PC-9 (cell line): ENCODE results near the gene NDUFS5. TPM values are rescaled to one million over a fixed set of nuclear protein-coding genes. Genes with fewer than 3 reads are reported as not detected.

ENCODE experiments used
- BruUV-seq: library from RNA; stranded (reverse); fragments of 400-500 nt; replicated peaks from 2 replicates; lab custom pipeline; 2021; lab: Mats Ljungman, UMichigan
- CTCF ChIA-PET: fragments of 300-600 bp; sonication (Branson Sonifier 250); formaldehyde crosslinking; loops from one replicate; lab custom pipeline; 2022; ENCODE audit warnings: antibody characterized with exemption; lab: Charles Lee
- POLR2A ChIA-PET: fragments of 300-600 bp; sonication (Branson Sonifier 250); formaldehyde crosslinking; loops from one replicate; lab custom pipeline; 2022; ENCODE audit warnings: antibody characterized with exemption; ENCODE audit not compliant: unreplicated experiment; lab: Charles Lee
- DNase-seq, 2 experiments: peaks; one replicate each; pipeline versions ENCODE4 v3.0.0 to v3.0.0-alpha.2; 2015 to 2022; ENCODE audit warnings: mixed read lengths in 1 of 2
- H2AFZ ChIP-seq: fragments of 200-600 bp; sonication (generic); 2 replicates; pipeline ENCODE4 v1.8.1; 2017; ENCODE audit warnings: antibody characterized with exemption
- H3F3A ChIP-seq: fragments of 200-600 bp; sonication (generic); 2 replicates; pipeline ENCODE4 v1.8.1; 2017; ENCODE audit warnings: antibody characterized with exemption, mild to moderate bottlenecking, low read depth; ENCODE audit not compliant: insufficient read depth
- H3K27ac ChIP-seq: fragments of 200-600 bp; sonication (generic); 2 replicates; pipeline ENCODE4 v1.6.1; 2016; ENCODE audit warnings: mixed run types
- H3K27me3 ChIP-seq: fragments of 200-600 bp; sonication (generic); 2 replicates; pipeline ENCODE4 v1.6.1; 2016; ENCODE audit warnings: low read depth, mixed run types; ENCODE audit not compliant: insufficient read depth
- H3K36me3 ChIP-seq: fragments of 200-600 bp; sonication (generic); 2 replicates; pipeline ENCODE4 v1.6.1; 2016; ENCODE audit warnings: low read depth, mixed run types
- H3K4me1 ChIP-seq: fragments of 200-600 bp; sonication (generic); replicated peaks from 2 replicates; pipeline ENCODE4 v1.6.1; 2016; ENCODE audit warnings: mixed run types; ENCODE audit not compliant: insufficient read depth
- H3K4me2 ChIP-seq: fragments of 200-600 bp; sonication (generic); 2 replicates; pipeline ENCODE4 v1.6.1; 2017; ENCODE audit warnings: mixed run types
- H3K4me3 ChIP-seq: fragments of 200-600 bp; sonication (generic); 2 replicates; pipeline ENCODE4 v1.6.1; 2016; ENCODE audit warnings: mixed run types
- H3K79me2 ChIP-seq: fragments of 200-600 bp; sonication (generic); 2 replicates; pipeline ENCODE4 v1.6.1; 2017; ENCODE audit warnings: low read depth, mixed run types
- H3K9me2 ChIP-seq: fragments of 200-600 bp; sonication (generic); 2 replicates; pipeline ENCODE4 v1.8.1; 2017; ENCODE audit warnings: mild to moderate bottlenecking; ENCODE audit not compliant: insufficient read depth
- H3K9me3 ChIP-seq: fragments of 200-600 bp; sonication (generic); 2 replicates; pipeline ENCODE4 v1.8.1; 2016; ENCODE audit warnings: low read depth; ENCODE audit not compliant: insufficient read depth
- H4K20me1 ChIP-seq: fragments of 200-600 bp; sonication (generic); 2 replicates; pipeline ENCODE4 v1.8.1; 2017; ENCODE audit not compliant: insufficient read depth
- CTCF ChIP-seq: fragments of 200-600 bp; sonication (generic); conservative IDR thresholded peaks from 2 replicates; pipeline ENCODE4 v1.6.1; 2017; ENCODE audit warnings: mixed run types, antibody characterized with exemption, mild to moderate bottlenecking, moderate library complexity
- EZH2 ChIP-seq: fragments of 200-600 bp; sonication (generic); IDR thresholded peaks from 2 replicates; pipeline ENCODE4 v1.8.0; 2017; ENCODE audit warnings: antibody characterized with exemption, low read depth
- intact Hi-C: fragments of 100-400 bp; cut with micrococcal nuclease; formaldehyde crosslinking; loops from one replicate; pipeline ENCODE4 v1.10.0; 2022; ENCODE audit not compliant: unreplicated experiment
- total RNA-seq: library from RNA; stranded (reverse); gene quantifications from 2 replicates; pipeline ENCODE4 v1.2.3, GENCODE V29; 2021

The NDUFS5 gene
- total RNA-seq, 1 experiment from 2014 or later, result 498 TPM

DNA sequence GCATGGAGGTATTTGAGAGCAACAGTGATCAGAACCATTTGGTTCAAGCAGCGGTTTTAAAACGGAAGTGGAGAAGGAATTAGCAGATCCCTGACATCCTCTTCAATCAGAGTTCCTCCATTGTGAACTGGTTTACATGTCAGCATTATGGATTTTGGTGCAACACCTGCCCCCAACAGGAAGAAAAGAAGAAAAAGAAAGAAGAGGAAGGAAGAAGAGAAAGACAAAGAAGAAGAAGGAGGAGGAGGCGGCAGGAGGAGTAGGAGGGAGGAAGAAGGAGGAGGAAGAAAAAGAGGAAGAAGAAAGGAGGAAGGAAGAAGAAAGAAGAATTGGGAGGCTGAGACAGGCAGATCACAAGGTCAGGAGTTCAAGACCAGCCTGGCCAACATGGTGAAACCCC is 17.4 kb downstream of the NDUFS5 start:
- Histone ChIP-seq H3K9me3 (no peaks in the 10 kb centered on the region), H3F3A (peaks cover 2% of the 10 kb centered on the region; the same call in 1 of the 2 replicates), H4K20me1 (no peaks in the 10 kb centered on the region), H3K27me3 (no peaks in the 10 kb centered on the region), H3K4me1 (no peaks in the 10 kb centered on the region), H3K4me3 (no peak overlapping the region), H3K36me3 (no peaks in the 10 kb centered on the region), H2AFZ (no peak overlapping the region), H3K9me2 (no peaks in the 10 kb centered on the region), H3K79me2 (no peaks in the 10 kb centered on the region), H3K27ac (no peak overlapping the region), H3K4me2 (no peak overlapping the region)
- DNase-seq, result no peak
- ChIA-PET POLR2A (no interaction called here), CTCF (no interaction called here)
- BruUV-seq, result no TSS peak
- intact Hi-C loops, result no loop called here
- TF ChIP-seq CTCF (no peak), EZH2 (no peak)

DNA sequence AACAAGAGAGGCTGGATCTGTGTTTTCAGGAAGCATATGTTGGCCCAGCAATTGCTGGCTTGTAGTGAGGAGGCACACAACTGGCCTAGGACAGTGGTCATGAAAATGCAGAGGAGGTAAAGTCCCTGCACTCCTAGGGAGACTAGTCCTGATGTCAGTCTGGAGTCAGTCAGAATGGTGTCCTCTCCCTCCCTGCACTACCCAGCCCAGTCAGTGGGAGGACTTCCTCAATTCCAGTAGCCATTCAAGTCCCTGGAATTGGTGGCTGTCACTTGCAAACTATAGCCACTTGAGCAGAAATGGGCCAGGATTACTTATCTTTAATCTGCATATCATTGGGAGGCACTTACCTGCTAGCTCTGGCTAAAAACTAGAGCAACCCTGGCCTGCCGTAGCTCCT is 18.6 kb downstream of the NDUFS5 start:
- TF ChIP-seq CTCF (no peak), EZH2 (no peak)
- Histone ChIP-seq H3K4me2 (no peak overlapping the region), H3K4me3 (no peak overlapping the region), H3K9me2 (no peaks in the 10 kb centered on the region), H3K27ac (no peak overlapping the region), H3K79me2 (no peaks in the 10 kb centered on the region), H3F3A (no peaks in the 10 kb centered on the region; the same call in 1 of the 2 replicates), H3K36me3 (no peaks in the 10 kb centered on the region), H3K4me1 (no peaks in the 10 kb centered on the region), H3K9me3 (no peaks in the 10 kb centered on the region), H2AFZ (no peak overlapping the region), H3K27me3 (no peaks in the 10 kb centered on the region), H4K20me1 (no peaks in the 10 kb centered on the region)
- DNase-seq, result no peak
- intact Hi-C loops, result no loop called here
- CTCF ChIA-PET, result no interaction called here
- no TSS peak for BruUV-seq
- POLR2A ChIA-PET, result no interaction called here

DNA sequence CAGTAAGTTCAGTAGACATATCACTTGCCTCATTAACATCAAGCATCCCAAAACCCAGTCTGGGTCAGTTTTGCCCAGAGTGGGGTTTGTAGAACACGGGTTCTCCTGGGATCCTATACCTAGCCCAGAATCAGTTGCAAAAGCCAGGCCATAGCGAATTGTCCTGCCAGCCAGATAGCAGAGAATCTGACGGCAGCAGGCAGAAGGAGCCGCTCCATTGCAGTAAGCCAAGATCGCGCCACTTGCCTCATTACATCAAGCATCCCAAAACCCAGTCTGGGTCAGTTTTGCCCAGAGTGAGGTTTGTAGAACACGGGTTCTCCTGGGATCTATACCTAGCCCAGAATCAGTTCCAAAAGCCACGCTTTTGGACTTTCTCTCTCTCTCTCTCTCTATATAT is 19.1 kb downstream of the NDUFS5 start:
- Histone ChIP-seq H2AFZ (no peak overlapping the region), H3K4me1 (no peaks in the 10 kb centered on the region), H3K79me2 (no peaks in the 10 kb centered on the region), H3K36me3 (no peaks in the 10 kb centered on the region), H3K4me3 (no peak overlapping the region), H3K9me2 (no peaks in the 10 kb centered on the region), H4K20me1 (no peaks in the 10 kb centered on the region), H3F3A (no peaks in the 10 kb centered on the region), H3K4me2 (no peak overlapping the region), H3K27me3 (no peaks in the 10 kb centered on the region), H3K27ac (no peak overlapping the region), H3K9me3 (no peaks in the 10 kb centered on the region)
- POLR2A ChIA-PET, result no interaction called here
- no peak for DNase-seq
- CTCF ChIA-PET, result no interaction called here
- no peak for TF ChIP-seq CTCF
- TF ChIP-seq EZH2, result no peak
- no TSS peak for BruUV-seq
- intact Hi-C loops, result no loop called here
